Measurements from ENCODE around the gene ZNFX1.
"Not testable (repeated sequence)": the region's sequence is repeated elsewhere in the genome, so short reads cannot be mapped to it uniquely, and the experiment has no call there.

ZNFX1 gene

GRCh38 chr20:49312661-49313060, 34.8 kb upstream of the ZNFX1 start:
- Histone ChIP-seq H3K36me3 (ENCODE audit: control insufficient read depth, insufficient read depth, low read length) (no peaks in the 10 kb centered on the region), H3K4me1 (ENCODE audit: control insufficient read depth, insufficient read depth, low read length) (no peaks in the 10 kb centered on the region), H3K27me3 (ENCODE audit: control insufficient read depth, insufficient read depth, low read length) (peaks cover 9% of the 10 kb centered on the region), H3K4me3 (ENCODE audit: low read length) (no peak overlapping the region), H3K9ac (ENCODE audit: low read length) (no peak overlapping the region), H3K9me3 (ENCODE audit: control insufficient read depth, low read length) (no peaks in the 10 kb centered on the region)

DNA sequence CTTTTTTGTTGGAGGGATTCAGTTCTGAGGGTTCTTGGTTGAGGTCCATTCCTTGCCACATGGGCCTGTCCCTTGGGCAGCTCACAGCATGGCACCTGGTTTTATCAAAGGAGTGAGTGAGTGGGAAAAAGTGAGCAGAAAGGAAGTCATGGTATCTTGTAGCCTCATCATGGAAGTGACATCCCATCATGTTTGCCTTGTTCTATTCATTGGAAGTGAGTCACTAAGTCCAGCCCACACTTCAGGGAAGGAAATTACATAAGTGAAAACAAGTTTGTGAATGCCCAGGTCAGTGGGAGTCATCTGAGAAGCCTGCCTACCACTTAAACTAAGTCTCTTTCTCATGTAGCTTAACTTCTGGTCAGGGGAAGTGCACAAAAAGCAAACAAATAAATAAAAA, 32.8 kb upstream of the ZNFX1 start:
- Histone ChIP-seq H3K36me3 (ENCODE audit: control insufficient read depth, insufficient read depth, low read length) (no peaks in the 10 kb centered on the region), H3K27me3 (ENCODE audit: control insufficient read depth, insufficient read depth, low read length) (no peaks in the 10 kb centered on the region), H3K4me1 (ENCODE audit: control insufficient read depth, insufficient read depth, low read length) (no peaks in the 10 kb centered on the region), H3K4me3 (ENCODE audit: low read length) (no peak overlapping the region), H3K9ac (ENCODE audit: low read length) (no peak overlapping the region), H3K9me3 (ENCODE audit: control insufficient read depth, low read length) (no peaks in the 10 kb centered on the region)

- Histone ChIP-seq H3K9ac (ENCODE audit: low read length) (no peak overlapping the region), H3K27me3 (ENCODE audit: control insufficient read depth, insufficient read depth, low read length) (no peaks in the 10 kb centered on the region), H3K4me1 (ENCODE audit: control insufficient read depth, insufficient read depth, low read length) (no peaks in the 10 kb centered on the region), H3K36me3 (ENCODE audit: control insufficient read depth, insufficient read depth, low read length) (no peaks in the 10 kb centered on the region), H3K4me3 (ENCODE audit: low read length) (no peak overlapping the region), H3K9me3 (ENCODE audit: control insufficient read depth, low read length) (no peaks in the 10 kb centered on the region)
These were observed 31.0 kb upstream of the ZNFX1 start for GRCh38 chr20:49308875-49309274.

GRCh38 chr20:49306903-49307620, 29.2 kb upstream of the ZNFX1 start:
- Histone ChIP-seq H3K9me3 (ENCODE audit: control insufficient read depth, low read length) (no peaks in the 10 kb centered on the region), H3K4me1 (ENCODE audit: control insufficient read depth, insufficient read depth, low read length) (no peaks in the 10 kb centered on the region), H3K36me3 (ENCODE audit: control insufficient read depth, insufficient read depth, low read length) (no peaks in the 10 kb centered on the region)

DNA sequence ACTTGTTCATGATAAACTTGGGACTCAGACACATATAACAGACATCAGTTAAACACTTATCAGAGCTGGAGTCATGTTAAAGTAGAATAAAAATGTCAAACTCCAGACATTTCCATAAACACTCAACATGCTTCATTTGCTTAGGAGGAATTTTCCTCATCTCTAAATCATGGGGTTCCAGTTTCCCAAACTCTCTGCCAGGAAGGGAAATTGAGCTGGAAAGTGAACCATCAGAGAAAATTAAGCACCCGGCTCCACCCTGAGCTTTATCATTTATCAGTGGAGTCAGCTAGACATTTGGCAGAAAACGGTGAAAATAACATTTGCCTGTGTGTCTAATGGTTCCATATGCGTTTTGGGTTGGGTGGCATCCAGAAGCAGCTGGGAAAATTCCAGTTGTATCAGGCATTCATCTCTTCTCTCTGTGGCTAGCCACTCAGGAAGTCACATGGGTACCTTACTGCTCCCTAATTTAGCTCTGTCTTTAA, 25.3 kb upstream of the ZNFX1 start:
- Histone ChIP-seq H3K9me3 (ENCODE audit: control insufficient read depth, low read length) (no peaks in the 10 kb centered on the region), H3K36me3 (ENCODE audit: control insufficient read depth, insufficient read depth, low read length) (no peaks in the 10 kb centered on the region), H3K27me3 (ENCODE audit: control insufficient read depth, insufficient read depth, low read length) (no peaks in the 10 kb centered on the region), H3K9ac (ENCODE audit: low read length) (no peak overlapping the region), H3K4me3 (ENCODE audit: low read length) (no peak overlapping the region), H3K4me1 (ENCODE audit: control insufficient read depth, insufficient read depth, low read length) (no peaks in the 10 kb centered on the region)

More at GRCh38 chr20:49306903-49307620, 29.2 kb upstream of the ZNFX1 start:
- H3K27me3 ChIP-seq (ENCODE audit: control insufficient read depth, insufficient read depth, low read length): no peaks in the 10 kb centered on the region
- no peak overlapping the region for H3K9ac ChIP-seq (ENCODE audit: low read length)
- H3K4me3 ChIP-seq (ENCODE audit: low read length): no peak overlapping the region

DNA sequence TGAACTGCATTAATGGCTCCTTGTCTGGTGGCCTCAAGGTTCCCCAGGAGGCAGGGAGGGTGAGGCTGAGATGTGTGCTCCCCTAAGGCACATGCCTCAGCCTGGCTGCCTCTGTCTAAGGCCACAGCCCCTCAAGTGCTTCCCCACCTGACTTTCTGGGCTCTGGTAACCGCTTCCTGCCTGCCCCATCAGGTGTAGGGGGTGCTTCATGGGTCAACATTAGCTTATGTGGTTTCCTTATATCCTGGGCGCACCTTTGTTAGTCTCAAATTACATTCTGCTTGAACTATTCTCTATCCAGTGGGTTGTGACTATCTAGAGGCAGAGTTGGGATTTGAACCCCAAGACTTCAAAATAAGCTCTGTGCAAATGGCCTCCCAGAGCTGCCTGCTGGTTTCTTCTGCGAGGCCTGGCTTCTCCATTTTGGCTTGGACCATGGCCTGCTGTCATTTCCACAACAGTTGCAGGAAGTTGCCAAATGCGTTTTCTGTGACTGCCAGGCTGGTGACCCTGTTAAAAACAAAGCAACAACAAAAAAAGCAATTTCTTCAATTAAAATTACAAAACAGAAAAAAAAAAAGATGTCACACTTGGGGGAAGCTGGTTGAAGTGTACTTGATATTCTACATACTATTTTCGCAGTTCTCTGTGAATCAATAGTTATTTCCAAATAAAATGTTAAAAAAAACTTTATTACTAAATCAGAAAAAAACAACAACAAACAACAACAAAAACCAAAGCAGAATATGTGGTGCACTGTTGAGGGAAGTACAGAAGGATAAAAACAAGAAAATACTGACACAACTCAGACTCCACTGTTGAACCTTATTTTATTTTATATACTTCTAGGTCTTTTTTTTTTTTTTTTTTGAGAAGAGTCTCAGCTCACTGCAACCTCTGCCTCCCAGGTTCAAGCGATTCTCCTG, 20.0 kb upstream of the ZNFX1 start:
- Histone ChIP-seq H3K4me1 (ENCODE audit: control insufficient read depth, insufficient read depth, low read length) (no peaks in the 10 kb centered on the region), H3K9ac (ENCODE audit: low read length) (no peak overlapping the region), H3K27me3 (ENCODE audit: control insufficient read depth, insufficient read depth, low read length) (no peaks in the 10 kb centered on the region), H3K4me3 (ENCODE audit: low read length) (no peak overlapping the region), H3K9me3 (ENCODE audit: control insufficient read depth, low read length) (no peaks in the 10 kb centered on the region), H3K36me3 (ENCODE audit: control insufficient read depth, insufficient read depth, low read length) (no peaks in the 10 kb centered on the region)

DNA sequence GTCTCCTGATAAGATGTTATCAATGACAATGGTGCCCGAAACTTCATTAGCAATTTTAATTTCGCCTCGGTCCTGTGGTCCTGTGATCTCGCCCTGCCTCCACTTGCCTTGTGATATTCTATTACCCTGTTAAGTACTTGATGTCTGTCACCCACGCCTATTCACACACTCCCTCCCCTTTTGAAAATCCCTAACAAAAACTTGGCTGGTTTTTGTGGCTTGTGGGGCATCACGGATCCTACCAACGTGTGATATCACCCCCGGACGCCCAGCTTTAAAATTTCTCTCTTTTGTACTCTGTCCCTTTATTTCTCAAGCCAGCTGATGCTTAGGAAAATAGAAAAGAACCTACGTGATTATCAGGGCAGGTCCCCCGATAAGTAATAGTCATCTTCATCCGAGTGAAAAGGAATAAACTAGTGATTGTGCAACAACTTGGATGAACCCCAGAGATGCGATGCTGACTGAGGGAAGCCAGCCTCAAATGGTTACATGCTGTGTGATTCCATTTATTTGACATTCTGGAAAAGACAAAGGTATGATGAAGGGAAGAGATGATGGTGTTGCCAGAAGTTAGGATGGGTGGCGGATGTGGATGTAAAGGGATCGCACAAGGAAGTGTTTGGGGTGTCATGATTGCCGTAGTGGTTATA, 16.3 kb upstream of the ZNFX1 start:
- H3K4me3 ChIP-seq (ENCODE audit: low read length); H3K27me3 ChIP-seq (ENCODE audit: control insufficient read depth, insufficient read depth, low read length); H3K4me1 ChIP-seq (ENCODE audit: control insufficient read depth, insufficient read depth, low read length); H3K9me3 ChIP-seq (ENCODE audit: control insufficient read depth, low read length); H3K9ac ChIP-seq (ENCODE audit: low read length): not testable (repeated sequence)
- H3K36me3 ChIP-seq (ENCODE audit: control insufficient read depth, insufficient read depth, low read length): peaks cover 13% of the 10 kb centered on the region

- Histone ChIP-seq H3K4me3 (ENCODE audit: low read length) (no peak overlapping the region), H3K9ac (ENCODE audit: low read length) (no peak overlapping the region), H3K36me3 (ENCODE audit: control insufficient read depth, insufficient read depth, low read length) (peaks cover 18% of the 10 kb centered on the region)
These were observed 15.3 kb upstream of the ZNFX1 start for GRCh38 chr20:49293122-49293521.

DNA sequence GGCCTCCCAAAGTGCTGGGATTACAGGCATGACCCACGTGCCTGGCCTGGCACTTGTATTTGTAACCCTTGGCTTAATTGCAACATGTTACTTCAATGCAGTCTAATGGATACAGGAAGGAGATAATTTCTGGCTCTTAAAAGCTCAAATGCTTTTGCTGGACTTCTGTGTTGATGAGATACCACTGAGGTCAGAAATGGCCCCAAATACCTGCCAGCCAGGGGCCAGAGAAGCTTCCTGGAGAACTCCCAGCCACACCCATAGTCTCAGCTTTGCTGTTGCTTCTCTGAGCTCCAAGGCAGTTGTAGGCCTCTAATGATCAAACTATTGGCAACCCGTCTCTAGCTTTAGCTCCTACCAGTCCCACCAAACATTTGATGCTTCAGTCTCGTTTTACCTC, 14.2 kb upstream of the ZNFX1 start:
- no peaks in the 10 kb centered on the region for H3K27me3 ChIP-seq (ENCODE audit: control insufficient read depth, insufficient read depth, low read length)
- H3K36me3 ChIP-seq (ENCODE audit: control insufficient read depth, insufficient read depth, low read length): peaks cover 27% of the 10 kb centered on the region
- peaks cover 3% of the 10 kb centered on the region for H3K9me3 ChIP-seq (ENCODE audit: control insufficient read depth, low read length)
- no peak overlapping the region for H3K4me3 ChIP-seq (ENCODE audit: low read length)
- no peak overlapping the region for H3K9ac ChIP-seq (ENCODE audit: low read length)
- H3K4me1 ChIP-seq (ENCODE audit: control insufficient read depth, insufficient read depth, low read length): peaks cover 4% of the 10 kb centered on the region

More at GRCh38 chr20:49293122-49293521, 15.3 kb upstream of the ZNFX1 start:
- no peaks in the 10 kb centered on the region for H3K27me3 ChIP-seq (ENCODE audit: control insufficient read depth, insufficient read depth, low read length)
- H3K4me1 ChIP-seq (ENCODE audit: control insufficient read depth, insufficient read depth, low read length): peaks cover 4% of the 10 kb centered on the region
- H3K9me3 ChIP-seq (ENCODE audit: control insufficient read depth, low read length): no peaks in the 10 kb centered on the region

- peaks cover 4% of the 10 kb centered on the region for H3K4me1 ChIP-seq (ENCODE audit: control insufficient read depth, insufficient read depth, low read length)
- no peaks in the 10 kb centered on the region for H3K27me3 ChIP-seq (ENCODE audit: control insufficient read depth, insufficient read depth, low read length)
- peaks cover 35% of the 10 kb centered on the region for H3K36me3 ChIP-seq (ENCODE audit: control insufficient read depth, insufficient read depth, low read length)
- no peak overlapping the region for H3K4me3 ChIP-seq (ENCODE audit: low read length)
- H3K9me3 ChIP-seq (ENCODE audit: control insufficient read depth, low read length): peaks cover 11% of the 10 kb centered on the region
- no peak overlapping the region for H3K9ac ChIP-seq (ENCODE audit: low read length)
These were observed 13.3 kb upstream of the ZNFX1 start for GRCh38 chr20:49291200-49291599.

DNA sequence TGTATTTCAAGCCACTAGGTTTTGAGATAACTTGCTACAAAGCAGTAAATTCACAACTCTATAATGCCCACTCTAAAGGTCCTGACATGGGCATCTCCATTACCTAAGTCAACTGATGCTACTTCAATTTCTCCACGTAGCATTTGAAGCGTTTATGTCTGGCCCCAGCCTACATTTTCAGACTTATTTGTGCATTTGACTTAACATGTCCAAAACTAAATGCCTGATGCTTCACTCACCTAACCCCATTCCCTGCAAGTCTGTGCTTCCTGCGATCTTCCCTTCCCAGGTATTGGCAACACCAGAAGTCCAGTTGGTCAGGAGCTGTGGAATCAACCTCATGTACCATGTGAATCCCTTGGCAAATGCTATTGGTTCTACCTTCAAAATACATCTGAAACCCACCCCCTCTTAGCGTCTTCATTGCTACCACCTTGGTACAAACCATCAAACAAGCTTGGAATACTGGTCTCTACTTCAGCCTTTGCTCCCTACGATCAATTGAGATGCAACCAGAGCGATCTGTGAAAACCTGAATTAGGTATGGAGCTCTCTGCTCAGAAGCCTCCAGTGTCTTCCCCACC, 12.8 kb upstream of the ZNFX1 start:
- Histone ChIP-seq H3K36me3 (ENCODE audit: control insufficient read depth, insufficient read depth, low read length) (peaks cover 38% of the 10 kb centered on the region), H3K9ac (ENCODE audit: low read length) (no peak overlapping the region), H3K9me3 (ENCODE audit: control insufficient read depth, low read length) (peaks cover 16% of the 10 kb centered on the region), H3K4me1 (ENCODE audit: control insufficient read depth, insufficient read depth, low read length) (peaks cover 4% of the 10 kb centered on the region), H3K4me3 (ENCODE audit: low read length) (no peak overlapping the region), H3K27me3 (ENCODE audit: control insufficient read depth, insufficient read depth, low read length) (no peaks in the 10 kb centered on the region)

All from mucosa of stomach (tissue), 1 donor.